ENCODE measurements around the gene CCDC12.

CCDC12 gene

GRCh38 chr3:46922871-46923558, 53.5 kb downstream of the CCDC12 start:
- TF ChIP-seq CTCF (conservative IDR thresholded peaks at IDR 0.05) (no peak), ZFX (IDR thresholded peaks at IDR 0.05) (no peak)
- no peak overlapping the region for H3K27ac ChIP-seq

- H3K27ac ChIP-seq = no peak overlapping the region
- TF ChIP-seq CTCF (conservative IDR thresholded peaks at IDR 0.05) (no peak), ZFX (IDR thresholded peaks at IDR 0.05) (no peak)
Measured at GRCh38 chr3:46922426-46922825, 54.1 kb downstream of the CCDC12 start.

GRCh38 chr3:46921871-46922271, 54.7 kb downstream of the CCDC12 start:
- H3K27ac ChIP-seq = no peak overlapping the region
- no peak for TF ChIP-seq CTCF (conservative IDR thresholded peaks at IDR 0.05)
- no peak for TF ChIP-seq ZFX (IDR thresholded peaks at IDR 0.05)

GRCh38 chr3:46921041-46921440, 55.5 kb downstream of the CCDC12 start:
- TF ChIP-seq CTCF (conservative IDR thresholded peaks at IDR 0.05) = no peak
- TF ChIP-seq ZFX (IDR thresholded peaks at IDR 0.05) = no peak
- H3K27ac ChIP-seq = no peak overlapping the region

GRCh38 chr3:46918634-46919033, 57.9 kb downstream of the CCDC12 start:
- TF ChIP-seq ZFX (IDR thresholded peaks at IDR 0.05) (no peak), CTCF (conservative IDR thresholded peaks at IDR 0.05) (no peak)
- H3K27ac ChIP-seq = no peak overlapping the region

- H3K27ac ChIP-seq = no peak overlapping the region
- no peak for TF ChIP-seq CTCF (conservative IDR thresholded peaks at IDR 0.05)
- TF ChIP-seq ZFX (IDR thresholded peaks at IDR 0.05) = no peak
Measured at GRCh38 chr3:46918202-46918601, 58.3 kb downstream of the CCDC12 start.

GRCh38 chr3:46917257-46917656, 59.3 kb downstream of the CCDC12 start:
- no peak overlapping the region for H3K27ac ChIP-seq
- TF ChIP-seq ZFX (IDR thresholded peaks at IDR 0.05) (no peak), CTCF (conservative IDR thresholded peaks at IDR 0.05) (no peak)
